Measurements from ENCODE around the gene EIF1AD.
A peak's percentile ranks its signal among the peaks of the same experiment; 100 is the strongest.
"Not testable (repeated sequence)": the region's sequence is repeated elsewhere in the genome, so short reads cannot be mapped to it uniquely, and the experiment has no call there.

EIF1AD gene

DNA sequence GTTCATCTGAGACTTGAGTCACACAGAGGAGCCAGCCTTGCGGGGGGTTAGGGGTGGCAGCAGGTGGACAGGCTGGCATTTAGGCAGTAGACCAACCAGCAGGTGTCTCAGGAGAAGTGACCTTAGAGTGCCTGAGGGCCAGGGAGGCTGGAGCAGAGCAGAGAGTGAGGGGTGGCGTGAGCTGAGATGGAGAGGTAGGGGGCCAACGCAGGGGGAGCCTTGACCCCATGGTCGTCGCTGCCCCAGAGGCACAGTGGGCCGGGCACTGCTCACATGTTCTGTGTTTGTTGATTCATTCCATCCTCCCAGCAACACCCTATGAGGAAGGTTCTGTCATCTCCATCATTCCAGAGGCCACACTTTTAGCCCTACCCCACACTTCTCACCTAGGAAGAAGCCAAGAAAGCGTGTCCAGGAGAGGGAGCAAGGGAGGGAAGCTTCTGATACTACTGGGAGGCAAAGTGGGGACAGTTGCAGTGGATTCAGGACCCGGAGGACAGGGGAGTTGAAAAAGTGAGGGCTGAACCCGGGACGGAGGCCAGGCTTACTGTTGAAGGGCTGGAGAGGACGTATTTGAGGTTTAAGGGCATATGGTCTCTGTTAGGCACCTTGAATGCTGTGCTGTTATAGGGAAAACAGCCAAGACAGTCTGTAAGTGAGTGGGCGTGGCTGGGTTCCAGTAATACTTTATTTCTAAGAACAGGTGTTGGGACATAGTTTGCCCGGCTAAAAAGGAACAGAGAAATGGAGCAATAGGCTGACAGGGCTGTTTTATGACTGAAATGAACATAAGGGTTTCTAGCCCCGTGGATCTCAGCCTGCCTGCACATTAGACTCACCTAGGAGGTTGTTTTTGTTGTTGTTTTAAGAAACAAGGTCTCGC lies 33.1 kb downstream of the EIF1AD start:
- no peak for DNase-seq (ENCODE audit: low spot score)

DNA sequence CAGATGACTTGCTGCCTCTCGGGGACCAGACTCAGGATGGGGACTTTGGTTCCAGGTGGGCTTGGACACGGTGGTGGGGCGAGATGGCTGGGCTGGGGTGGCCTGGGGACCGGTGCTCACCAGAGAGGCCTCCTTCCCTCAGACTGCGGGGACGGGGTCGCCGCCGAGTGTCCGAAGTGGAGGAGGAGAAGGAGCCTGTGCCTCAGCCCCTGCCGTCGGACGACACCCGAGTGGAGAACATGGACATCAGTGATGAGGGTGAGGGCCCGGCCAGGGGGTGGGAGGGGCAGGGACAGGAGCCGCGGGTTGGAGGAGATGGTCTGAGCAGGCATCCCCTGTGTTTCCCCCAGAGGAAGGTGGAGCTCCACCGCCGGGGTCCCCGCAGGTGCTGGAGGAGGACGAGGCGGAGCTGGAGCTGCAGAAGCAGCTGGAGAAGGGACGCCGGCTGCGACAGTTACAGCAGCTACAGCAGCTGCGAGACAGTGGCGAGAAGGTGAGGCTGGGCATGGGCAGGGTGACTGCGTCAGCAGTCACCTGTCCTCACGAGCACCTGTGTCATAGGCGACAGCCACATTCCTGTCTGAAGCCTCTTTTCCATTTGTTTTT lies 34.5 kb downstream of the EIF1AD start:
- DNase-seq (ENCODE audit: low spot score): no peak

GRCh38 chr11:65965986-65966762 lies 35.8 kb downstream of the EIF1AD start:
- no peak for DNase-seq (ENCODE audit: low spot score)

GRCh38 chr11:65964906-65965305 lies 37.1 kb downstream of the EIF1AD start:
- no peak for DNase-seq (ENCODE audit: low spot score)

GRCh38 chr11:65962141-65962564 lies 39.8 kb downstream of the EIF1AD start:
- DNase-seq (ENCODE audit: low spot score): no peak

DNA sequence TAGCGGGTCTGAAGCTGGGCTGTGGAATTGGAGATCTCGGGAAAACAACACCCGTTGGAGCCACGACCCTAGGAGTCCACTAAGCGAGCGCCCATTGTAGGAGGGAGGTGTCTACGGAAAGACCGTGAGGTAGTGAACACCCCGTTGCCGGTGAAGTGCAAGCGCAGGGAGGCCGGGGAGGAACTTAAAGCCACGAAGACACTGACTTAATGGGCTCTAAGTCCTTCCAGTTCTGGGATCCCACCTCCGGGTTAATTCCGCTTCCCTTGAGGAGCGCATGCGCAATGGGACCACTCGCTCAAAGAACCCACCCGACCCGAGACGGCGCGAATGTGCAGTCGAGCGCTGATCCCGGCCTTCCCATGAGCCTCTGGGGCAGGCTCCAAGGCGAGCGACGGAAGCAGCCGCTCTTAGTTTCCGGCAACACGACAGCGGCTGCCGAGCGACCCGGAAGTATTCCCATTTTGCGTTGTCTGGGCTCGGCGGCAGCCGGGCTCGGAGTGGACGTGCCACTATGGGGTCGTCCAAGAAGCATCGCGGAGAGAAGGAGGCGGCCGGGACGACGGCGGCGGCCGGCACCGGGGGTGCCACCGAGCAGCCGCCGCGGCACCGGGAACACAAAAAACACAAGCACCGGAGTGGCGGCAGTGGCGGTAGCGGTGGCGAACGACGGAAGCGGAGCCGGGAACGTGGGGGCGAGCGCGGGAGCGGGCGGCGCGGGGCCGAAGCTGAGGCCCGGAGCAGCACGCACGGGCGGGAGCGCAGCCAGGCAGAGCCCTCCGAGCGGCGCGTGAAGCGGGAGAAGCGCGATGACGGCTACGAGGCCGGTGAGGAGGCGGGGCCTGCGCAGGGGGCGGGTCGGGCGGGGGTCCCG lies 40.5 kb downstream of the EIF1AD start, which contains the start of gene SART1:
SART1 (plus strand) TSS at position 468 of the 874 bp plus-strand sequence; CDS start at position 515, 47 bp downstream.
- peak; percentile 98 for DNase-seq (ENCODE audit: low spot score)

DNA sequence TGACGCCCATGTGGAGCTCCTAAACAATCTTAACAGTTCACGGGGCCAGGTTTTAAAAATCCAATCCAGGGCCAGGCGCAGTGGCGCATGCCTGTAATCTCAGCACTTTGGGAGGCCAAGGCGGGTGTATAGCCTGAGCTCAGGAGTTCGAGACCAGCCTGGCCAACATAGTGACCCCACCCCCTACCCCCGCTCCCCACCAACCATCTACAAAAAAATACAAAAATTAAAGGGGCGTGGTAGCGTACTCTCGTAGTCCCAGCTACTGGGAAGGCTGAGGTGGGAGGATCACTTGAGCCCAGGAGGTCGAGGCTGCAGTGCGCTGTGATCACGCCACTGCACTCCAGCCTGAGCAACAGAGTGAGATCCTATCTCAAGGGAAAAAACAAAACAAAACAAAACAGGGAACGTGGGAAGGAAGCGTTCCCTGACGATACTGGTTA lies 41.1 kb downstream of the EIF1AD start:
- DNase-seq (ENCODE audit: low spot score): no peak

DNA sequence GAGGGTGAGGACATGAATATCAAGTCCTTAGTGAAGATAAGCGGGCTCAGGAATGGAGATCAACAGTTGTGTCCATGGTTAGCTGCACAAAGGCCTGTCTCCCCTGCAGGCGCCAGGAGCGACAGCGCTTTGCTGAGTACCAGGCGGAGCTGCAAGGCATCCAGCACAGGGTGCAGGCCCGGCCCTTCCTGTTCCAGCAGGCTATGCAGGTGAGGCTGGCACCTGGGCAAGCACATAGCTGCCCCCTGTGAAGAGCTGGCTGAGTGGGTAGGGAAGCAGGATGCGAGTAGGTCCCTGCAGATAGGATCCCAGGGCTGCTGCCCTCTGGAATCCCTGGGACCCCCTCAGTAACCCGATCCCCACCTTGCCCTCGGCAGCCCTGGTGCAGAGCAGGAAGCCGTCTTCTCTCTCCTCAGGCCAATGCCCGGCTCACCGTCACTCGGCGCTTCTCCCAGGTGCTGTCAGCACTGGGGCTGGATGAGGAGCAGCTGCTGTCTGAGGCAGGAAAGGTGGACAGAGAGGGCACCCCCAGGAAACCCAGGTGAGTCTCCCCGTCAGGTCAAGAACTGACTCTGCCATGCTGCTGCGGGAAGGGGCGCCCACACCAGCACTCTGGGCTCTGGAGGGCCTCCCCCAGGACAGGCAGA lies 43.1 kb downstream of the EIF1AD start:
- DNase-seq (ENCODE audit: low spot score): no peak

DNA sequence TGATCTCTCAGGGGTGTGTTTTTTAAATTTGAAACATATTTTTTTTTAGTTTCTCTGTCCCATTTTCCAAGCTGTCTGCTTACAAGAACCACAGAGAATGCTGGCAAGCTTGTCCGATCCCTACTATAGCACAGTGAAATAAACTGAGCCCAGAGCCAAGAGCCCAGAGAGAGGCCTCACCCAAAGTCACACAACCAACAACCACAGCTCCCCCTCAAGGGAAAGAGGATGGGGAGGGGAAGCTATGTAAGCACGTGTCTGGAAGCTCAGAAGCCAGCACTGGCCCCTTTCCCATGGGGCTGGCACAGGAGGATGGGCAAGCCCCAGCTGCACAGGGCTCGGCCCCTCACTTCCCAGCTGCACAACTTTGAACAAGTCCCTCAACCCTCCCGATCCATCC lies 43.7 kb downstream of the EIF1AD start:
- DNase-seq (ENCODE audit: low spot score): no peak

DNA sequence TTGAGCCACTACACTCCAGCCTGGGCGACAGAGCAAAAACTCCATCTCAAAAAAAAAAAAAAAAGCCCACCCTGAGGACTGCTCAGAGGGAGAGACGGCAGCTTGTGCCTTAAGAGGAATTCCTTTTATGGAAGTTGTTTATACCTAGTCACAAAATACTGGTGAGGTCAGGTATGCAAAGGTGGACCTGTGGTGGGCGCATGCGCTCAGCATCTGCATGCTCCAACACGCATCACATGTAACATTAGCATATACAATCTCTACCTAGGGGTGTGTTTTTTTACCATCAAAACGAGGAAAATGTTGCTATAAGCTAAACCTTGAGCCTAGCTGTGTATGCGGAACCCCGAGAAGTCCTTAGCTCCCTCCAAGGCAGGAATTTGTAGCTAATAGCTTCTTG lies 47.2 kb downstream of the EIF1AD start:
- no peak for DNase-seq (ENCODE audit: low spot score)

- DNase-seq (ENCODE audit: low spot score): no peak
Observed at GRCh38 chr11:65953471-65953870, 48.5 kb downstream of the EIF1AD start.

DNA sequence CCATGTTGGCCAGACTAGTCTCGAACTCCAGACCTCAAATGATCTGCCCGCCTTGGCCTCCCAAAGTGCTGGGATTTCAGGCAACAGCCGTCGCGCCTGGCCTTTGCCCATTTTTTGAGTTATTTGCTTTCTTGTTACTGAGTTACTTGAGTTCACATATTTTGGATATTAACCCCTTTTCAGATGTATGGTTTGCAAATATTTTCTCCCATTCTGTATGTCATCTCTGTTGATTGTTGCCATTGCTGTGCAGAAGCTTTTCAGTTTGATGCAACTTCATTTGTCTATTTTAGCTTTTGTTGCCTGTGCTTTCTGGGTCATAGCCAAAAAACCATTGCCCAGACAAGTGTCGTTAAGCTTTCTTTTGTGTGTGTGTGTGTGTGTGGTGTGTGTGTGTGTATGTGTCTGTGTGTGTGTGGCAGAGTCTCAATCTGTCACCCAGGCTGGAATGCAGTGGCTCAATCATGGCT lies 49.9 kb downstream of the EIF1AD start:
- DNase-seq (ENCODE audit: low spot score): no peak

DNA sequence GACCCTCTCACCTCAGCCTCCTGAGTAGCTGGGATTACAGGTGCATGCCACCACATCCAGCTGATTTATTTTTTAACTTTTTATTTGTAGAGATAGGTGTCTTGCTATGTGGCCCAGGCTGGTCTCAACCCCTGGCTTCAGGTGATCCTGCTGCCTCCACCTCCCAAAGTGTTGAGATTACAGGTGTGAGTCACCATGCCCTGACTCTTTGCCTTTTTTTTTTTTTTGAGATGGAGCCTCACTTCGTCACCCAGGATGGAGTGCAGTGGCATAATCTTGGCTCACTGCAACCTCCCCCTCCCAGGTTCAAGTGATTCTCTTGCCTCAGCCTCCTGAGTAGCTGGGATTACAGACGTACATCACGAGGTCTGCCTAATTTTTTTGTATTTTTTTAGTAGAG lies 50.3 kb downstream of the EIF1AD start:
- DNase-seq (ENCODE audit: low spot score): not testable (repeated sequence)

DNA sequence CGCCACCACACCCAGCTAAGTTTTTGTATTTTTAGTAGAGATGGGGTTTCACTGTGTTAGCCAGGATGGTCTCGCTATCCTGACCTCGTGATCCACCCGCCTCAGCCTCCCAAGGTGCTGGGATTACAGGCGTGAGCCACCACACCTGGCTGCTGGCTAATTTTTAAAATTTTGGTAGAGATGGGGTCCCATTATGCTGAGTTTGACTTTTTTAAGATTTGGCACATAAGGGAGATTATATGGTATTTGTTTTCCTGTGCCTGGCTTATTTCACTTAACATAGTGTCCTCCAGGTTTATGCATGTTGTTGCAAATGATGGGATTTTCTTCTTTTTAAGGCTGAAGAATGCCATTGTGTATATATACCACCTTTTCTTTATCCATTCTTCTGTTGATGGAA lies 51.2 kb downstream of the EIF1AD start:
- DNase-seq (ENCODE audit: low spot score): not testable (repeated sequence)

DNA sequence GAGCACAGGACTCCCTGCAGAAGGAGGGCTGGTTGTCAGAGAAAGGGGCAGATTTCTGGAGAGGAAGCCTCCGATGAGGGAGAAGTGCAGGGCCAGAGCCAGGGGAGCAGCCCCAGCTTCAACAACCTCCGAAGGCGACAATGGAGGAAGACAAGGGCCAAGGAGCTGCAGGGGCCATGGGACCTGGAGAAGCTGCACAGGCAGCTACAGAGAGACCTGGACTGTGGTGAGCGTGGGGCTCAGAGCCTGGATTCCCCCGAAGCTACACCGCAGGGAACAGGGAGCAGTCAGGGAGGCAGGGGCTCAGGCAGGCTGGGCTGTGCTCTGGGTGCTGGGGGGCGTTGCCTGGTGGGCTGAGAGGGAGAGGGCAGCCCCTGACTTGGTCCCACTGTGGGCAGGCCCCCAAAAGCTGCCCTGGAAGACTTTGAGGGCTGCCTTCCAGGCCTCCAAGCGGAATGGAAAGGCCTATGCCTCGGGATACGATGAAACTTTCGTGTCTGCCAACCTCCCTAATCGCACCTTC lies 54.3 kb downstream of the EIF1AD start:
- no peak for DNase-seq (ENCODE audit: low spot score)

GRCh38 chr11:65947133-65947532 lies 54.8 kb downstream of the EIF1AD start:
- no peak for DNase-seq (ENCODE audit: low spot score)

DNA sequence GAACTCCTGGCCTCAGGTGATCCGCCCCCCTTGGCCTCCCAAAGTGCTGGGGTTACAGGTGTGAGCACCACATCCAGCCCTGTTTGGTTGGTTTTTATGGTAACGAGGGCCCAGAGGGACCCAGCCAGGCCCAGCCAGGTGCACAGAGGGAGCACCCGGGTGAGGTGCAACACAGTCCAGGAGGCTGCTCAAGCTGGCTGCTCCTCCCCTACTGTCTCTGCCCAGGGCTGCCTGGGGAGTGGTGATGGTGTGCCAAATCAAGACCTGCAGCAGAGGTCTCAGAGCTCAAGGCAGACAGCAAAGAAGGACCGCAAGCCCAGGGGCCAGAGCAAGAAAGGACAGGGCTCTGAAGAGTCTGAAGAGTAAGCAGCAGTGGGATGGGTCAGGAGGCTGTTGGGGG lies 55.3 kb downstream of the EIF1AD start:
- no peak for DNase-seq (ENCODE audit: low spot score)

Data from globus pallidus (tissue), 1 donor.